Bronchial epithelial cell (primary cell): ENCODE data around the gene AFDN. TPM values are rescaled to one million over a fixed set of nuclear protein-coding genes. Genes with fewer than 3 reads are reported as not detected.

ENCODE experiments used
- DNase-seq: peaks from one replicate; pipeline ENCODE4 v3.0.0-alpha.2; 2010; ENCODE audit warnings: low read depth
- FAIRE-seq: peaks from 2 replicates; lab custom pipeline; 2011; peaks lifted over from hg19 to GRCh38; lab: Jason Lieb, UNC
- H3K27me3 ChIP-seq: 2 replicates; pipeline ENCODE4 v1.5.1; 2011; ENCODE audit warnings: low read length; ENCODE audit not compliant: control insufficient read depth, insufficient read depth
- H3K36me3 ChIP-seq: 2 replicates; pipeline ENCODE4 v1.5.1; 2011; ENCODE audit warnings: low read length; ENCODE audit not compliant: control insufficient read depth, insufficient read depth
- H3K4me3 ChIP-seq: 2 replicates; pipeline ENCODE4 v1.5.1; 2011; ENCODE audit warnings: mild to moderate bottlenecking, low read depth, low read length, control low read depth
- CTCF ChIP-seq: IDR thresholded peaks from 2 replicates; pipeline ENCODE4 v1.5.1; 2011; ENCODE audit warnings: mild to moderate bottlenecking, moderate library complexity, low read length, control low read depth, inconsistent platforms; ENCODE audit not compliant: insufficient read depth, severe bottlenecking
- total RNA-seq: library from RNA; depleted of rRNA; stranded (reverse); fragments of >200 nt; gene quantifications from 2 replicates; pipeline ENCODE4 v1.2.1, GENCODE V29; 2014

Gene AFDN
- total RNA-seq, 1 donor from 2014 or later: 146 TPM

- FAIRE-seq: no peak
Measured at GRCh38 chr6:167984876-167985604, 158.3 kb downstream of the AFDN start.

GRCh38 chr6:167985911-167986595, 159.3 kb downstream of the AFDN start:
- TF ChIP-seq CTCF: no peak
- no peak for DNase-seq

More at GRCh38 chr6:167984876-167985604, 158.3 kb downstream of the AFDN start:
- no peaks in the 10 kb centered on the region for H3K36me3 ChIP-seq
- no peak for TF ChIP-seq CTCF
- no peak for DNase-seq
- no peak overlapping the region for H3K4me3 ChIP-seq
- H3K27me3 ChIP-seq: peaks cover 2% of the 10 kb centered on the region

GRCh38 chr6:167987396-167988153, 160.9 kb downstream of the AFDN start:
- no peak for TF ChIP-seq CTCF
- Histone ChIP-seq H3K27me3 (peaks cover 2% of the 10 kb centered on the region), H3K36me3 (no peaks in the 10 kb centered on the region), H3K4me3 (no peak overlapping the region)
- DNase-seq (no peak), FAIRE-seq (no peak)

More at GRCh38 chr6:167985911-167986595, 159.3 kb downstream of the AFDN start:
- peaks cover 2% of the 10 kb centered on the region for H3K27me3 ChIP-seq
- no peaks in the 10 kb centered on the region for H3K36me3 ChIP-seq
- no peak overlapping the region for H3K4me3 ChIP-seq
- no peak for FAIRE-seq

- H3K27me3 ChIP-seq: peaks cover 2% of the 10 kb centered on the region
- no peak for FAIRE-seq
- no peak for TF ChIP-seq CTCF
- no peak overlapping the region for H3K4me3 ChIP-seq
- no peak for DNase-seq
- H3K36me3 ChIP-seq: no peaks in the 10 kb centered on the region
Measured at GRCh38 chr6:167988154-167988495, 161.4 kb downstream of the AFDN start.

GRCh38 chr6:167988945-167989841, 162.5 kb downstream of the AFDN start:
- Histone ChIP-seq H3K36me3 (no peaks in the 10 kb centered on the region), H3K4me3 (no peak overlapping the region), H3K27me3 (peaks cover 2% of the 10 kb centered on the region)
- TF ChIP-seq CTCF: no peak
- FAIRE-seq (no peak), DNase-seq (no peak)
